Right renal cortex interstitium (tissue), 3 donors: ENCODE data around the gene DNAJA2. TPM values are rescaled to one million over a fixed set of nuclear protein-coding genes. Genes with fewer than 3 reads are reported as not detected.
"Not testable (repeated sequence)": the region's sequence is repeated elsewhere in the genome, so short reads cannot be mapped to it uniquely, and the experiment has no call there.

ENCODE experiments used
- DNase-seq, 3 donors: peaks; one replicate each; pipeline ENCODE4 v3.0.0-alpha.2; 2013; ENCODE audit warnings: low read depth in 3 of 3, low spot score in 2 of 3
- polyA plus RNA-seq, 3 donors: library from polyadenylated mRNA; unstranded; fragments of 120-200 nt; gene quantifications; one replicate each; pipeline ENCODE4 v1.2.1, GENCODE V29; 2013; ENCODE audit not compliant: insufficient read length in 3 of 3

DNAJA2 gene
- polyA plus RNA-seq, result 10 to 100 TPM; 92.5 to 95.4 (median 93.4) TPM

- DNase-seq, result peak; percentile 82 to 86 (median 84)
These were observed at the start of gene DNAJA2 for GRCh38 chr16:46973207-46973995. Gene DNAJA2, minus strand, starts transcription at chr16:46973674. Its CDS starts 102 bp downstream, at chr16:46973572.

DNA sequence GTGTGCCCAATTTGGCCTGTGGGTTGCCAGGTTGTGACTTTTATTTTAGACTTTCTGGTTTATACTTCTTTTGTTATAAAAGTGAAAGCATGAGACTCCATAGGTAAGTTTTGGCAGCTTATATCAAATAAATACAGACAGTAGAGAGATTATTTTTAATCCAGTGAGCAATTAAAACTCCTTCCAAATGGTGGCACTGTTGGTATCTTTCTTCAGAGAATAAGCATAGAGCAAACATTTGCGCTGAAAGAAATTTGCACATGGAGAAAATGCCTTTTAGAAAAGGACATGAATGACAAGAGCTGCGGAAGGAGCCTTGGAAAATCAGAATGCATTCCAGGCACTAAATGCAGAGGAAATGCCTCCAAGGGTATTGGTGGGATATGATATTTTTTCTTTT, 46.1 kb upstream of the DNAJA2 start:
- DNase-seq, result no peak

GRCh38 chr16:47018223-47018891, 44.9 kb upstream of the DNAJA2 start:
- DNase-seq, result peak in 1 of 3 donors; percentile 38

GRCh38 chr16:47017636-47018035, 44.2 kb upstream of the DNAJA2 start:
- DNase-seq, result no peak

- DNase-seq, result no peak
These were observed 43.2 kb upstream of the DNAJA2 start for GRCh38 chr16:47016700-47017133.

DNA sequence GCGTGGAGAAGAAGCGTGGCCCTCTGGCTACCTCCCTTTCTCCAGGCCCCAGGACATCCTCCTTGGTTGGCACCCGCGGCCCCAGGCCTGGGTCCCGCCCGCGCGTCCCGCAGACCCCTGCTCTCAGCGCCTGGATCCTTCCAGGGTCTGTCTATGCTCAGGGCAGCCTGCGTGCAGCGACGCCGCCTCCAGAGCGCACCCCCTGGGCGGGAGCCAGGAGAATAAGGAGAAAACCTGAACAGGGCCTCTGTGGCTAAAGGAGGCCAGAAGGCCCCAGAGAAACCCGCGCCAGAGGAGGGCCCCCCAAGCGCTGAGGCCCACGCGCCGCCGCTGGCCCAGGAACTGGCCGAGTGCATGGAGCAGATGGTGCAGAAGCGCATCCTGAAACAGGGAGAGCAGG, 40.4 kb upstream of the DNAJA2 start:
- no peak for DNase-seq

GRCh38 chr16:47013172-47013571, 39.7 kb upstream of the DNAJA2 start:
- no peak for DNase-seq

GRCh38 chr16:47010812-47011211, 37.3 kb upstream of the DNAJA2 start:
- not testable (repeated sequence) for DNase-seq

GRCh38 chr16:47008612-47009011, 35.1 kb upstream of the DNAJA2 start:
- no peak for DNase-seq

DNA sequence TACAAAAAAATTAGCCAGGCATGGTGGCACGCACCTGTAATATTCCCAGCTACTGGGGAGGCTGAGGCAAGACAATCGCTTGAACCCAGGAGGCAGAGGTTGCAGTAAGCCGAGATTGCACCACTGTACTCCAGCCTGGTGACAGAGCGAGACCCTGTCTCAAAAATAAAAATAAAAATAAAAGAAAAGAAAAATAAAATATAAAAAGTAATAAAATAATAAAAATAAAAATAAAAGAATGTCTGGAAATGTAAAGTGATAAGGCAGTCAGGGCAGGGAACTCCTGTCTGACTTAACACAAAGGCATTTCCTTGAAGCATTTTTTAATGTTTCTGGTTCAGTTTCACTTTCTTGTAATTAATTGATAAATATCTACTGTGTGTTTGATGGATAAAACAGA, 34.7 kb upstream of the DNAJA2 start:
- DNase-seq, result no peak

GRCh38 chr16:47004652-47005051, 31.2 kb upstream of the DNAJA2 start:
- DNase-seq, result no peak

DNA sequence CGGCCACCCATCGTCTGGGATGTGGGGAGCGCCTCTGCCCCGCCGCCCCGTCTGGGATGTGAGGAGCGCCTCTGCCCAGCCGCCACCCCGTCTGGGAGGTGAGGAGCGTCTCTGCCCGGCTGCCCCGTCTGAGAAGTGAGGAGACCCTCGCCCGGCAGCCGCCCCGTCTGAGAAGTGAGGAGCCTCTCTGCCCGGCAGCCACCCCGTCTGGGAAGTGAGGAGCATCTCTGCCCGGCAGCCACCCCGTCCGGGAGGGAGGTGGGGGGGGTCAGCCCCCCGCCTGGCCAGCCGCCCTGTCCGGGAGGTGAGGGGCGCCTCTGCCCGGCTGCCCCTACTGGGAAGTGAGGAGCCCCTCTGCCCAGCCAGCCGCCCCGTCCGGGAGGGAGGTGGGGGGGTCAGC, 26.6 kb upstream of the DNAJA2 start:
- DNase-seq, result not testable (repeated sequence)

GRCh38 chr16:46997844-46998243, 24.4 kb upstream of the DNAJA2 start:
- no peak for DNase-seq

DNA sequence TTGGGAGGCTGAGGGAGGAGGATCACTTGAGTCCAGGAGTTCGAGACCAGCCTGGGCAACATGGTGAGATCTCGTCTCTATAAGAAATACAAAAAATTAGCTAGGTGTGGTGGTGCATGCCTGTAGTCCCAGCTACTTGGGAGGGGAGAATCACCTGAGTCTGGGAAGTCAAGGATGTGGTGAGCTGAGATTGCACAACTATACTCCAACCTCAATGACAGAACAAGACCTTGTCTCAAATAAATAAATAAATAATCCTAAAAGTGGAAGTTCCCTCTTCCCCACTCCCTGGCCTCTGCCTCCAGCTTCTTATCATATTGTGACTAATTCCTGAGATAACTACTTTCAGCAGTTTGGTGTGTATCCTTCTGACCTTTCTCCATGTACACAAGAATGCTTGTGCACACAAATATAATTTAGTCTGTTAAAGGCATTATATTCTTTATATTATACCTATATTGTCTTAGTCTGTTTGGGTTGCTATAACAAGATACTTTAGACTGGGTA, 23.5 kb upstream of the DNAJA2 start:
- DNase-seq, result no peak

DNA sequence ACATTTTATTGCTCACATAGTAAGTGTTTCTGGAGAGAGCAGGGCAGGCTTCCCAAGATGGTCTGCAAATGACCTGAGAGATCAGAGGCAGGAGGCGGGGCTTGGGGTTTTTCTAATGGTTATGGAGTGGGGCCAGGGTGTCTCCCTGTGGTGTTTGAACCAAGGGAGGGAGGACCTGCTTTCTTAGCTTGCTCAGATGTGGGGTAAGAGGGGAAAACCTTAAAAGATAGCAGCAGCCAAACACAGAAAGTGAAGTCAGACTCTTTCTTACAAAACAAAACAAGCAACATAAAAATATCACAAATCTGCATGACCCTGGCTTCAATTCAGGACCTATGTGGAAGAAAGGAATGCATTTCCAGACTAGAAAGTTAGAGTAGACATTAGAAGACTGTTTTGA, 22.9 kb upstream of the DNAJA2 start:
- DNase-seq, result no peak

GRCh38 chr16:46991729-46992704, 18.5 kb upstream of the DNAJA2 start:
- no peak for DNase-seq

DNA sequence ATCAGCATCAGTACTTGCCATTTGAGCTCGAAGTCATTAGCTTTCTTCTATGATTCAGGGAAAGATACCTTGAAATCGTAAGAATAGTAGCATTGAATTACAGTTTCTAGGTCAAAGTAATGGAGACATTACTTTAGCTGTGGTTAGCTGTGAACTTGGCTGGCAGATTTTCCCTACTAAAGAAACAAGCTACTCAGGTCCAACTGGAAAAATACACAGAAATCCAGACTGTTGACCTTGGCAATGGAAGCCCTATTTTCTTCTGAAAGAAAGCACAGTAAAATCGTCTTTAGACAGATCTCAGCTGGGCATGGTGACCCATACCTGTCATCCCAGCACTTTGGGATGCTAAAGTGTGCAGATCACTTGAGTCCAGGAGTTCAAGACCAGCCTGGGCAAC, 13.4 kb upstream of the DNAJA2 start:
- DNase-seq, result no peak

DNA sequence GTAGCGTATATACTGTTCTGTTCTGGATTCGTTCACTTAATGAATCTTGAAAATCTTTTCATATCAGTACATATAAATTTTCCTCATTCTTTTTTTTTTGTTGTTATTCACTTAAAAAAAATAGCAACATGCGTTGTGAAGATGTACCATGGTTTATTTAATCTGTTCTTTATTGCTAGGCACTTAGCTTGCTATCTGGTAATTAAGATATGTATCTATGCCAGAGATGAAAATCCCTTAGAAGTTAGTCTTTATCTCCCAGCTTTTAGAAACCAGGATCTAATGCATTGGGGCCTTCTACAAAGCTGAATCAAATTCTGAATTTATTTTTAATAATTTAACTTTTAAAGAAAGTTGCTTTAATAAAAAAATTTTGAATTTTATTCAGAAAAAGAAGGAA, 13.0 kb upstream of the DNAJA2 start:
- no peak for DNase-seq

DNA sequence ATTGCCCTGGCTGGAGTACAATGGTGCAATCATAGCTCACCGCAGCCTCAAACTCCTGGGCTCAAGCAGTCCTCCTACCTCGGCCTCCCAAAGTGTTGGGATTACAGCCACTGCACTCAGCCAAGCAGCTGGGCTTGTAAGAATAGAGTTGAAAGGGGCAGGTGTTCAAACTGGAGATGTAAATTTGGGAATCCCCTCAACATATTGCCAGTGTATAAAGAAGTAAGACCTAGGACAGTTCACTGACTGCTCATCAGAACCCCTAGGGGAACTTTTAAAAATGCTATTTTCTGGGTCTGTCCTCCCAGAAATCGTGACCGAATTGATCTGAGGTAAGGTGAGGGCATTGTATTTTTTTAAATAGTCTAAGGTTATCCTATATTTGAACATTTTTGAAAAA, 8.9 kb upstream of the DNAJA2 start:
- DNase-seq, result no peak

DNA sequence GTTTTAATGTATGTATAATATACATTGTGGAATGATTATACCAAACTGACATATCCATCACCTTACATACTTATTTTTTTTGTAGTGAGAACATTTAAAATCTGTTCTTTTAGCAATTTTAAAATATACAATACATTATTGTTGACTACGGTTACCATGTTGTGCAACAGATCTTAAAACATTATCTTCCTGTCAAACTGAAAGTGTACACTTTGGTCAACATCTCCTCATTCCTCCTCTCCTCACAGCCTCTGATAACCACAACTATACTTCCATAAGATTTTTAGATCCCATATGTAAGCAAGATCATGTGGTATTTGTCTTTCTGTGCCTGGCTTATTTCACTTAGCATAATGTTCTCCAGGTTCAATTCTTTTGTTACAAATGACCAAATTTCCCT, 7.5 kb upstream of the DNAJA2 start:
- DNase-seq, result no peak

DNA sequence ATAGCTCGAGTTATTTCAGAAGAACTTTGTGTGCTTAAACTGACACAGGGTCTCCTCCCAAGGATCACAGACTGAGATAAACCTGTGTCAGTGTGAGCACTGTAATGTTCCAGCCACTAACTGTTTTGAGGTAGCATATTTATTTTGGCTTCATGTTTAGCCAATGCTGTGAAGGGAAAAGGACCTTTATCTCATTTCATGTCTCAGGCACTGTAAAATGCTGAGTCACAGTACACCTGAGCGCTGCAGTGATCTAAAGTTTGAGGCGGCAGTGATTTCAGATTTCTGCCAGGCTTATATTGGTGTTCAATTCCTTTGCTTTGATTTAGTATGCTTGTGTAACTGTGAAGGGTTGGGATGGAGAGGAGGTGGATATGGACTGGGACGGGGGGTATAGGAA, 3.1 kb upstream of the DNAJA2 start:
- no peak for DNase-seq
